H9 (cell line): ENCODE data around the gene LRP8. TPM values are rescaled to one million over a fixed set of nuclear protein-coding genes. Genes with fewer than 3 reads are reported as not detected.

ENCODE experiments used
- DNase-seq: peaks from one replicate; pipeline ENCODE4 v3.0.0-alpha.2; 2017
- H2AFZ ChIP-seq: one replicate; pipeline ENCODE4 v1.6.1; 2013; ENCODE audit warnings: mild to moderate bottlenecking, low read length, control low read depth, moderate library complexity
- H2AK5ac ChIP-seq: 2 replicates; pipeline ENCODE4 v1.6.1; 2013; ENCODE audit warnings: low read length, control low read depth, mixed read lengths; ENCODE audit not compliant: insufficient read length
- H2BK120ac ChIP-seq: one replicate; pipeline ENCODE4 v1.6.1; 2013; ENCODE audit warnings: low read depth, mild to moderate bottlenecking, low read length, control low read depth, inconsistent platforms; ENCODE audit not compliant: poor library complexity, severe bottlenecking
- H2BK12ac ChIP-seq: 2 replicates; pipeline ENCODE4 v1.6.1; 2013; ENCODE audit warnings: low read length, control low read depth, mixed read lengths, low read depth; ENCODE audit not compliant: insufficient read length
- H2BK15ac ChIP-seq: 2 replicates; pipeline ENCODE4 v1.6.1; 2013; ENCODE audit warnings: low read depth, low read length, control low read depth
- H2BK20ac ChIP-seq: one replicate; pipeline ENCODE4 v1.6.1; 2013; ENCODE audit warnings: low read depth, mild to moderate bottlenecking, low read length, control low read depth, inconsistent platforms; ENCODE audit not compliant: poor library complexity, severe bottlenecking
- H2BK5ac ChIP-seq: 2 replicates; pipeline ENCODE4 v1.6.1; 2013; ENCODE audit warnings: low read length, control low read depth, mixed read lengths; ENCODE audit not compliant: insufficient read length
- H3K14ac ChIP-seq: 2 replicates; pipeline ENCODE4 v1.6.1; 2013; ENCODE audit warnings: low read length, control low read depth; ENCODE audit not compliant: insufficient read depth
- H3K18ac ChIP-seq: 2 replicates; pipeline ENCODE4 v1.6.1; 2013; ENCODE audit warnings: low read depth, mild to moderate bottlenecking, mixed read lengths, low read length, control low read depth; ENCODE audit not compliant: insufficient read length
- H3K23ac ChIP-seq: 2 replicates; pipeline ENCODE4 v1.6.1; 2013; ENCODE audit warnings: low read length, control low read depth, mixed read lengths, low read depth; ENCODE audit not compliant: insufficient read length
- H3K23me2 ChIP-seq: 2 replicates; pipeline ENCODE4 v1.6.1; 2013; ENCODE audit warnings: low read depth, mild to moderate bottlenecking, mixed read lengths, low read length, control low read depth; ENCODE audit not compliant: insufficient read length, poor library complexity, severe bottlenecking
- H3K27ac ChIP-seq: 2 replicates; pipeline ENCODE4 v1.5.1; 2013; ENCODE audit warnings: low read length, control low read depth, mixed read lengths, low read depth; ENCODE audit not compliant: insufficient read length
- H3K27me3 ChIP-seq: 2 replicates; pipeline ENCODE4 v1.6.1; 2013; ENCODE audit warnings: low read length, control low read depth, inconsistent platforms; ENCODE audit not compliant: insufficient read depth
- H3K4ac ChIP-seq: 2 replicates; pipeline ENCODE4 v1.6.1; 2013; ENCODE audit warnings: low read depth, mild to moderate bottlenecking, control low read depth, inconsistent platforms, low read length, moderate library complexity
- H3K4me1 ChIP-seq: 2 replicates; pipeline ENCODE4 v1.6.1; 2013; ENCODE audit warnings: low read length, control low read depth, inconsistent platforms; ENCODE audit not compliant: insufficient read depth
- H3K4me2 ChIP-seq: 2 replicates; pipeline ENCODE4 v1.6.1; 2013; ENCODE audit warnings: low read length, control low read depth, mixed read lengths; ENCODE audit not compliant: insufficient read length, insufficient read depth
- H3K56ac ChIP-seq: 2 replicates; pipeline ENCODE4 v1.6.1; 2013; ENCODE audit warnings: low read depth, mild to moderate bottlenecking, mixed read lengths, low read length, control low read depth; ENCODE audit not compliant: insufficient read length
- H3K79me1 ChIP-seq: 2 replicates; pipeline ENCODE4 v1.6.1; 2013; ENCODE audit warnings: low read depth, mild to moderate bottlenecking, moderate library complexity, low read length, control low read depth, inconsistent platforms; ENCODE audit not compliant: insufficient read depth, poor library complexity, severe bottlenecking
- H3K79me2 ChIP-seq: 2 replicates; pipeline ENCODE4 v1.6.1; 2013; ENCODE audit warnings: low read length, control low read depth, inconsistent platforms; ENCODE audit not compliant: insufficient read depth
- H3K9ac ChIP-seq: 2 replicates; pipeline ENCODE4 v1.6.1; 2013; ENCODE audit warnings: low read length, control low read depth, mixed read lengths; ENCODE audit not compliant: insufficient read length; ENCODE audit errors: extremely low read depth
- H3K9me3 ChIP-seq: one replicate; pipeline ENCODE4 v1.6.1; 2013; ENCODE audit warnings: low read depth, low read length, inconsistent platforms; ENCODE audit not compliant: control insufficient read depth
- H3T11ph ChIP-seq: one replicate; pipeline ENCODE4 v1.6.1; 2013; ENCODE audit warnings: mild to moderate bottlenecking, low read length, control low read depth, inconsistent platforms
- H4K20me1 ChIP-seq: one replicate; pipeline ENCODE4 v1.6.1; 2013; ENCODE audit not compliant: control insufficient read depth, insufficient read length, insufficient read depth
- H4K5ac ChIP-seq: 2 replicates; pipeline ENCODE4 v1.6.1; 2013; ENCODE audit warnings: low read depth, mild to moderate bottlenecking, mixed read lengths, low read length, control low read depth; ENCODE audit not compliant: insufficient read length
- H4K8ac ChIP-seq: replicated peaks from 2 replicates; pipeline ENCODE4 v1.6.1; 2013; ENCODE audit warnings: low read length, control low read depth, mixed read lengths, low read depth; ENCODE audit not compliant: insufficient read length
- H4K91ac ChIP-seq: 2 replicates; pipeline ENCODE4 v1.6.1; 2013; ENCODE audit warnings: low read depth, mild to moderate bottlenecking, moderate library complexity, mixed read lengths, low read length, control low read depth; ENCODE audit not compliant: insufficient read length
- H3K27ac Mint-ChIP-seq, 3 experiments: 2 replicates in 2 of 3; 3 replicates in 1 of 3; pipeline ENCODE4 v1.8.0; 2020 to 2021; ENCODE audit warnings: mixed read lengths in 3 of 3, mild to moderate bottlenecking in 1 of 3, moderate library complexity in 1 of 3
- H3K27me3 Mint-ChIP-seq: 2 replicates; pipeline ENCODE4 v1.8.0; 2021; ENCODE audit warnings: low read depth, mild to moderate bottlenecking, moderate library complexity, mixed read lengths
- H3K36me3 Mint-ChIP-seq, 3 experiments: 2 replicates in 2 of 3; 3 replicates in 1 of 3; pipeline ENCODE4 v1.8.0; 2020 to 2021; ENCODE audit warnings: low read depth in 3 of 3, mixed read lengths in 3 of 3; ENCODE audit not compliant: insufficient read depth in 1 of 3
- H3K4me1 Mint-ChIP-seq, 2 experiments: 2 replicates each; pipeline ENCODE4 v1.8.0; 2020; ENCODE audit warnings: mixed read lengths in 2 of 2
- H3K4me3 Mint-ChIP-seq, 2 experiments: 2 replicates in 1 of 2; 3 replicates in 1 of 2; pipeline ENCODE4 v1.8.0; 2020 to 2021; ENCODE audit warnings: mild to moderate bottlenecking in 2 of 2, mixed read lengths in 2 of 2, moderate library complexity in 1 of 2
- H3K9me3 Mint-ChIP-seq, 2 experiments: 2 replicates in 1 of 2; 3 replicates in 1 of 2; pipeline ENCODE4 v1.8.0; 2020; ENCODE audit warnings: mild to moderate bottlenecking in 2 of 2, mixed read lengths in 2 of 2, moderate library complexity in 1 of 2
- CTCF ChIP-seq: fragments of 200-600 bp; sonication (generic); conservative IDR thresholded peaks from 3 replicates; pipeline ENCODE4 v1.8.0; 2021; ENCODE audit warnings: antibody characterized with exemption, mild to moderate bottlenecking
- WGBS: extraction: QIAGEN DNeasy Blood & Tissue Kit; methylation state at CpG from one replicate; pipeline ENCODE4 v1.1.7; 2013; ENCODE audit warnings: missing lambda C conversion rate, low lambda C conversion rate, mixed read lengths; ENCODE audit not compliant: insufficient read length; ENCODE audit errors: extremely low coverage; 5-methylcytosine and 5-hydroxymethylcytosine counted together
- long read RNA-seq: library from polyadenylated mRNA; unstranded; transcript quantifications from one replicate; pipeline ENCODE4 v2.0.0, GENCODE V29; 2020
- total RNA-seq: library from RNA; stranded (reverse); gene quantifications from 2 replicates; pipeline ENCODE4 v1.2.1, GENCODE V29; 2021

The LRP8 gene
- total RNA-seq: 69.2 and 78.6 TPM in 2 replicates
- long read RNA-seq, partial matches to known transcripts: 36 of 63 reads
- long read RNA-seq, other reads (novel, unspliced or antisense): 27 of 63 reads

GRCh38 chr1:53328009-53328461, at the start of gene LRP8:
Gene LRP8, minus strand, starts transcription at chr1:53328070. Its CDS starts 158 bp downstream, at chr1:53327912.
- H3K9ac ChIP-seq: peak within 1 kb of the TSS; percentile 95
- H3K9me3 ChIP-seq: no peaks in the 10 kb centered on the region
- no peak within 1 kb of the TSS for H2BK5ac ChIP-seq
- no peak within 1 kb of the TSS for H3K23ac ChIP-seq
- Mint-ChIP-seq H3K27ac (peak within 1 kb of the TSS; percentile 90 to 98 (median 97)), H3K4me1 (peaks cover 21 to 28% of the 10 kb centered on the region in 2 experiments), H3K36me3 (peaks cover 22 to 34% (median 25%) of the 10 kb centered on the region in 3 experiments), H3K4me3 (peak within 1 kb of the TSS; percentile 91 to 98), H3K27me3 (peaks cover 8% of the 10 kb centered on the region), H3K9me3 (peaks cover 0 to 3% of the 10 kb centered on the region in 2 experiments; a peak in 1 of 5 replicates)
- peak within 1 kb of the TSS; percentile 40; the same call in 1 of the 2 replicates for H3K4ac ChIP-seq
- no peak within 1 kb of the TSS for H3K27ac ChIP-seq
- H2BK15ac ChIP-seq: no peak within 1 kb of the TSS
- peak within 1 kb of the TSS; percentile 64 for H4K91ac ChIP-seq
- H3K79me2 ChIP-seq: peaks cover 18% of the 10 kb centered on the region; the same call in 1 of the 2 replicates
- H3K4me2 ChIP-seq: peak within 1 kb of the TSS; percentile 84
- H3K23me2 ChIP-seq: peaks cover 19% of the 10 kb centered on the region
- no peak within 1 kb of the TSS for H2BK12ac ChIP-seq
- H2AK5ac ChIP-seq: no peak within 1 kb of the TSS
- H3K4me1 ChIP-seq: peaks cover 3% of the 10 kb centered on the region; the same call in 1 of the 2 replicates
- no peak within 1 kb of the TSS for H2AFZ ChIP-seq
- TF ChIP-seq CTCF: no peak
- peak within 1 kb of the TSS; percentile 96 for H3K18ac ChIP-seq
- H2BK120ac ChIP-seq: no peak within 1 kb of the TSS
- no CpG with 5 or more reads among the region's 47 CpGs for WGBS
- H4K5ac ChIP-seq: no peak within 1 kb of the TSS
- no peak within 1 kb of the TSS for H3K56ac ChIP-seq
- peaks cover 10% of the 10 kb centered on the region for H3K79me1 ChIP-seq
- H3K14ac ChIP-seq: peak within 1 kb of the TSS; percentile 90
- no peak within 1 kb of the TSS for H2BK20ac ChIP-seq
- peak; percentile 66 for DNase-seq
- H4K20me1 ChIP-seq: no peaks in the 10 kb centered on the region
- no peak within 1 kb of the TSS for H3T11ph ChIP-seq
- H4K8ac ChIP-seq: no peak within 1 kb of the TSS
- H3K27me3 ChIP-seq: no peaks in the 10 kb centered on the region
